K562 (cell line): Measurements from ENCODE around the gene RUVBL2. TPM values are rescaled to one million over a fixed set of nuclear protein-coding genes. Genes with fewer than 3 reads are reported as not detected.
A peak's percentile ranks its signal among the peaks of the same experiment; 100 is the strongest.

Source experiments
- ATAC-seq: fragments of 200-7000 bp; cut with Tn5 transposase; 3 replicates; pipeline ENCODE4 v1.9.1; 2020; ENCODE audit warnings: moderate library complexity
- BruUV-seq: library from RNA; stranded (reverse); fragments of 400-500 nt; replicated peaks from 2 replicates; lab custom pipeline; 2021; lab: Mats Ljungman, UMichigan
- CTCF ChIA-PET: fragments of 300-600 bp; formaldehyde crosslinking; extraction: SDS; loops from one replicate; lab custom pipeline; 2021; ENCODE audit warnings: low intra/inter-chr PET ratio; lab: Yijun Ruan, JAX
- POLR2A ChIA-PET: fragments of 300-600, 350-650 bp; sonication (Branson Sonifier 250); formaldehyde crosslinking; extraction: SDS; loops from one replicate; lab custom pipeline; 2021; ENCODE audit warnings: antibody characterized with exemption, inconsistent platforms; lab: Yijun Ruan, JAX
- DNase-seq, 4 experiments: peaks; one replicate each; pipeline versions ENCODE4 v3.0.0 to v3.0.0-alpha.2; 2011 to 2018; ENCODE audit warnings: low spot score in 3 of 4, mixed read lengths in 3 of 4; ENCODE audit errors: extremely low read depth in 1 of 4
- FAIRE-seq: peaks from 2 replicates; lab custom pipeline; 2011; peaks lifted over from hg19 to GRCh38; lab: Jason Lieb, UNC
- H2AFZ ChIP-seq: 2 replicates; pipeline ENCODE4 v1.6.0; 2011; ENCODE audit warnings: low read depth, low read length, control low read depth, inconsistent platforms
- H3K27ac ChIP-seq: fragments of 200-600 bp; 3 replicates; pipeline ENCODE4 v1.8.0; 2011; ENCODE audit warnings: low read depth, mild to moderate bottlenecking, control low read depth, inconsistent platforms, low read length, moderate library complexity, mixed read lengths; ENCODE audit errors: extremely low read depth
- H3K27me3 ChIP-seq, 2 experiments: fragments of 300-600 bp in 1 of 2; 2 replicates in 1 of 2; 3 replicates in 1 of 2; pipeline versions ENCODE4 v1.6.0 to v1.8.0; 2011; ENCODE audit warnings: inconsistent platforms in 2 of 2, low read length in 2 of 2, mild to moderate bottlenecking in 1 of 2, mixed read lengths in 1 of 2, moderate library complexity in 1 of 2; ENCODE audit not compliant: control insufficient read depth in 2 of 2, insufficient read depth in 2 of 2
- H3K36me3 ChIP-seq: fragments of 300-600 bp; 3 replicates; pipeline ENCODE4 v1.8.0; 2011; ENCODE audit warnings: mild to moderate bottlenecking, low read length, inconsistent platforms; ENCODE audit not compliant: control insufficient read depth, insufficient read depth
- H3K4me1 ChIP-seq, 2 experiments: fragments of 200-600 bp in 1 of 2; replicated peaks in 1 of 2; 2 replicates in 1 of 2; 3 replicates in 1 of 2; pipeline versions ENCODE4 v1.5.1 to v1.8.0; 2011; ENCODE audit warnings: inconsistent platforms in 2 of 2, low read length in 2 of 2, mild to moderate bottlenecking in 1 of 2, mixed read lengths in 1 of 2, moderate library complexity in 1 of 2; ENCODE audit not compliant: control insufficient read depth in 2 of 2, insufficient read depth in 2 of 2
- H3K4me2 ChIP-seq: 2 replicates; pipeline ENCODE4 v1.6.1; 2011; ENCODE audit warnings: low read length, control low read depth, inconsistent platforms, mixed read lengths; ENCODE audit not compliant: insufficient read depth
- H3K4me3 ChIP-seq: fragments of 200-600 bp; sonication (generic), shearing (Covaris generic); 2 replicates; pipeline ENCODE4 v1.5.1; 2016; ENCODE audit warnings: control low read depth, inconsistent platforms
- H3K79me2 ChIP-seq: fragments of 200-600 bp; 3 replicates; pipeline ENCODE4 v1.8.0; 2011; ENCODE audit warnings: low read length, inconsistent platforms; ENCODE audit not compliant: control insufficient read depth, insufficient read depth
- H3K9ac ChIP-seq, 2 experiments: 2 replicates each; pipeline versions ENCODE4 v1.6.0 to v1.6.1; 2011; ENCODE audit warnings: low read depth in 2 of 2, low read length in 2 of 2, control low read depth in 1 of 2, inconsistent platforms in 1 of 2, mild to moderate bottlenecking in 1 of 2, mixed read lengths in 1 of 2; ENCODE audit not compliant: insufficient read depth in 1 of 2
- H3K9me1 ChIP-seq: one replicate; pipeline ENCODE4 v1.6.0; 2011; ENCODE audit warnings: inconsistent platforms, mild to moderate bottlenecking, low read length, moderate library complexity; ENCODE audit not compliant: control insufficient read depth, insufficient read depth
- H3K9me3 ChIP-seq: replicated peaks from 2 replicates; pipeline ENCODE4 v1.5.1; 2011; ENCODE audit warnings: low read depth, low read length, inconsistent platforms; ENCODE audit not compliant: control insufficient read depth, insufficient read depth
- H4K20me1 ChIP-seq: replicated peaks from 2 replicates; pipeline ENCODE4 v1.6.1; 2011; ENCODE audit warnings: low read length, inconsistent platforms, mixed read lengths; ENCODE audit not compliant: control insufficient read depth, insufficient read depth
- ATF1 ChIP-seq, 2 experiments: fragments of 450-650 bp in 1 of 2; IDR thresholded peaks; 2 replicates each; pipeline ENCODE4 v1.6.1; 2016; ENCODE audit warnings: missing compliant biosample characterization in 1 of 2, missing genetic modification characterization in 1 of 2
- DACH1 ChIP-seq: fragments of 450-650 bp; IDR thresholded peaks from 2 replicates; pipeline ENCODE4 v1.6.1; 2018; ENCODE audit not compliant: partially characterized antibody
- ESRRA ChIP-seq: fragments of 450-650 bp; IDR thresholded peaks from 2 replicates; pipeline ENCODE4 v1.6.1; 2014; ENCODE audit warnings: low read depth, mild to moderate bottlenecking, moderate library complexity, borderline replicate concordance
- ETV5 ChIP-seq: sonication (generic); formaldehyde crosslinking; IDR thresholded peaks from 2 replicates; pipeline ENCODE4 v1.4.0; 2020; ENCODE audit warnings: low read depth, mild to moderate bottlenecking, missing genetic modification reagents
- KDM1A ChIP-seq, 2 experiments: fragments of 450-650 bp; IDR thresholded peaks; 2 replicates each; pipeline ENCODE4 v1.6.1; 2016; ENCODE audit warnings: mild to moderate bottlenecking in 2 of 2
- POLR2G ChIP-seq: fragments of 200-400 bp; formaldehyde crosslinking; IDR thresholded peaks from 2 replicates; pipeline ENCODE4 v1.6.1; 2017; ENCODE audit warnings: low read depth, mild to moderate bottlenecking, antibody characterized with exemption, low read length, moderate library complexity
- SPI1 ChIP-seq: IDR thresholded peaks from 2 replicates; pipeline ENCODE4 v1.6.1; 2011; ENCODE audit warnings: low read depth, low read length, control low read depth, borderline replicate concordance
- TBP ChIP-seq: optimal IDR thresholded peaks from 2 replicates; pipeline ENCODE3; 2011; ENCODE audit warnings: low read depth, low read length, improper control_type of control experiment
- TSC22D4 ChIP-seq: fragments of 450-650 bp; IDR thresholded peaks from 2 replicates; pipeline ENCODE4 v1.6.1; 2016; ENCODE audit warnings: missing genetic modification characterization, missing biosample characterization, control low read depth
- WGBS: fragments of 100-300 bp; shearing (Covaris generic); methylation state at CpG from one replicate; pipeline ENCODE4 v1.1.6; 2016; ENCODE audit warnings: low coverage, mixed read lengths; ENCODE audit not compliant: insufficient coverage; ENCODE audit errors: missing lambda C conversion rate; 5-methylcytosine and 5-hydroxymethylcytosine counted together
- in situ Hi-C: fragments of 300-500 bp; cut with MboI; formaldehyde crosslinking; loops from 4 replicates; pipeline ENCODE4 v1.15.0; 2018; ENCODE audit warnings: inconsistent platforms, mixed read lengths
- intact Hi-C: fragments of 100-400 bp; cut with micrococcal nuclease; formaldehyde crosslinking; loops from 2 replicates; pipeline ENCODE4 v1.14.2; 2022
- polyA plus RNA-seq, 8 experiments: library from polyadenylated mRNA; depleted of rRNA in 4 of 8; stranded (reverse) in 5 of 8; unstranded in 3 of 8; fragments of >200 nt; fragmentation: Nextera tagmentation in 2 of 8; fragmentation: Illumina TruSeq in 1 of 8; extraction: Ambion mirVana in 2 of 8; extraction: Trizol in 1 of 8; gene quantifications; 2 replicates each; pipeline versions ENCODE4 v1.2.1 to v1.2.3, GENCODE V29; 2011 to 2014; ENCODE audit warnings: inconsistent platforms in 1 of 8, missing spikeins in 1 of 8
- total RNA-seq, 7 experiments: library from RNA; depleted of rRNA in 6 of 7; stranded (reverse); fragments of >200 nt in 6 of 7; fragmentation: Illumina TruSeq in 2 of 7; extraction: Trizol in 2 of 7; gene quantifications; 2 replicates each; pipeline versions ENCODE4 v1.2.1 to v1.2.3, GENCODE V29; 2011 to 2021; ENCODE audit warnings: low replicate concordance in 1 of 7
- TF ChIP-seq, protein P1 (sequence below): fragments of 450-650 bp; IDR thresholded peaks from 2 replicates; pipeline ENCODE4 v1.6.1; 2017; ENCODE audit warnings: mild to moderate bottlenecking, moderate library complexity
- TF ChIP-seq, protein P2 (sequence below): sonication (generic); formaldehyde crosslinking; IDR thresholded peaks from 2 replicates; pipeline ENCODE4 v1.8.0; 2022; ENCODE audit warnings: mild to moderate bottlenecking, missing genetic modification reagents
- TF ChIP-seq, protein P3 (sequence below), 2 experiments: fragments of 150-350 bp in 1 of 2; IDR thresholded peaks; 2 replicates each; pipeline ENCODE4 v1.6.1; 2012 to 2016; ENCODE audit warnings: low read depth in 2 of 2, low read length in 2 of 2, mild to moderate bottlenecking in 1 of 2, moderate library complexity in 1 of 2

The RUVBL2 gene
- total and polyA plus RNA-seq, 9 of the 15 experiments (the other 6 are each of a cell fraction or from before 2014, with no cell fraction given) = 71.4 to 453 (median 237) TPM

DNA sequence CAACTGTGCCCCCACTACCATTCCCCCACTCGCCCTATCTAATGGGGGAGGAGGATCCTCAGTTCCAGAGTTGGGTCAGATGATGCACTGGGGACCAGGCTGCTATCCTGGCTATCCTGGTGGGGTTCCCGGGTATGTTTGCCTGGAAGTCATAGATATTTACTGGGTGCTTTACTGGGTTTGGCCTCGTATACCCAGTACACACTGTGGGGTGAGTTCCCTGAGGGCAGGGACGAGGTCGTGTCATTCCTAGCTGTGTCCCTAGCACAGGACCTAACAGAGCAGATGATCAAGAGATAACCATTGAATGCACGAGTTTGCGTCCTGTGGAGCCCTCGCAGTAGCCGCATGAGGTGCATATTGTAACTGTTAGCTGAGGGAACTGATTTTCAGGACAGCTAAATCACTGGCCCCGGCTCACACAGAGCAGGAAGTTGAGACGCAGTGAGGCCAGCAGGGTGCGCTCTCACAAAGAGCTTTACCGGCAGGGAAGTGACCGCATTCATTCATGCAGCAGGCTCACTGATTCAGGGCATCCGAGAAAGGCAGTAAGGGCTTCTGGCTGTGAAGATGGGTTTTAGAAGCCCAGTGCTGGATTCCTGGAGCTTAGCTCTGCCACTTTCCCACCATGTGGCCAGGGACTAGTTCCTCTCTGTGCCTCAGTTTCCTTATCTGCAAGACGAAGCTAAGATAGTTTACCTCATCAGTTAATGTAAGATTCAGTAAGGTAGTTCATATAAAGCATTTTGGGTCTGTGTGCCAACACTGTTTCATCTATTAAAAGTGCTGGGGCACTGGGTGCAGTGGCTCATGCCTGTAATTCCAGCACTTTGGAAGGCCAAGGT, 6.0 kb downstream of the RUVBL2 start (continued):
- TF ChIP-seq, protein P1, sequence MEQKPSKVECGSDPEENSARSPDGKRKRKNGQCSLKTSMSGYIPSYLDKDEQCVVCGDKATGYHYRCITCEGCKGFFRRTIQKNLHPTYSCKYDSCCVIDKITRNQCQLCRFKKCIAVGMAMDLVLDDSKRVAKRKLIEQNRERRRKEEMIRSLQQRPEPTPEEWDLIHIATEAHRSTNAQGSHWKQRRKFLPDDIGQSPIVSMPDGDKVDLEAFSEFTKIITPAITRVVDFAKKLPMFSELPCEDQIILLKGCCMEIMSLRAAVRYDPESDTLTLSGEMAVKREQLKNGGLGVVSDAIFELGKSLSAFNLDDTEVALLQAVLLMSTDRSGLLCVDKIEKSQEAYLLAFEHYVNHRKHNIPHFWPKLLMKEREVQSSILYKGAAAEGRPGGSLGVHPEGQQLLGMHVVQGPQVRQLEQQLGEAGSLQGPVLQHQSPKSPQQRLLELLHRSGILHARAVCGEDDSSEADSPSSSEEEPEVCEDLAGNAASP = no peak
- no peak for TF ChIP-seq DACH1
- peak; percentile 49; the same call in 1 of the 2 replicates for TF ChIP-seq SPI1
- 0 out of 2 replicates have a peak, but pooled peaks have one; percentile 58 for TF ChIP-seq ETV5 (CRISPR knock-in tag)
- peak in 1 of 2 experiments; percentile 60; a peak in 2 of 4 replicates for TF ChIP-seq KDM1A (IDR thresholded peaks at IDR 0.05)

DNA sequence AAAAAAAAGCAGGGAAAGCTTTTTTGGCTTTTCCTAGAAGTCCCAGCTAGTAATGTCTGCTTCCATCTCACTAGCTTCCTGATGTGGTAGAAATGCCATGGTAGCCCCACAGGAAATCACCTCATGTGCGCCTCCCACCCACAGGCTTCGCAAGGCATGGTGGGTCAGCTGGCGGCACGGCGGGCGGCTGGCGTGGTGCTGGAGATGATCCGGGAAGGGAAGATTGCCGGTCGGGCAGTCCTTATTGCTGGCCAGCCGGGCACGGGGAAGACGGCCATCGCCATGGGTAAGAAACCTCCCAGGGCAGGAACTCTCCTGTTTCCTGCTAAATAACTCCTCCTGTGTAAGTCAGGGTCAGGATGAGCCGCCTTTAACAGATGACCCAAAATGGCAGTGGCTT, 10.4 kb downstream of the RUVBL2 start:
- Histone ChIP-seq H3K27ac (no peak overlapping the region), H3K36me3 (peaks cover 77% of the 10 kb centered on the region), H3K9me3 (no peaks in the 10 kb centered on the region), H3K27me3 (no peaks in the 10 kb centered on the region), H3K4me3 (no peak overlapping the region), H4K20me1 (0 out of 2 replicates have a peak, but pooled peaks cover 2% of the 10 kb centered on the region), H3K9me1 (peaks cover 4% of the 10 kb centered on the region), H3K4me1 (no peaks in the 10 kb centered on the region; a peak in 2 of 5 replicates), H3K9ac (no peak overlapping the region), H2AFZ (no peak overlapping the region), H3K4me2 (no peak overlapping the region), H3K79me2 (peaks cover 9% of the 10 kb centered on the region)
- in situ Hi-C loops = no loop called here
- ATAC-seq (no peak), FAIRE-seq (no peak), DNase-seq (no peak)
- ChIA-PET POLR2A (interaction anchor here (0.7 to 1.1 kb wide), 3 partner anchors 9 to 20 kb away, joined by 3 to 5 read pairs (median 4); no protein-coding TSS in a partner anchor), CTCF (no interaction called here)
- no TSS peak for BruUV-seq
- intact Hi-C loops = no loop called here
- WGBS = 98% methylated on average over 15 of the region's 15 CpGs
- no peak for TF ChIP-seq TBP
- TF ChIP-seq, protein P2, sequence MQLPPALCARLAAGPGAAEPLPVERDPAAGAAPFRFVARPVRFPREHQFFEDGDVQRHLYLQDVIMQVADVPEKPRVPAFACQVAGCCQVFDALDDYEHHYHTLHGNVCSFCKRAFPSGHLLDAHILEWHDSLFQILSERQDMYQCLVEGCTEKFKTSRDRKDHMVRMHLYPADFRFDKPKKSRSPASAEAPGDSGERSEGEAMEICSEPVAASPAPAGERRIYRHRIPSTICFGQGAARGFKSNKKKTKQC = no peak
- TF ChIP-seq POLR2G = 0 out of 2 replicates have a peak, but pooled peaks have one; percentile 35
- no peak for TF ChIP-seq TSC22D4 (tag)
- no peak for TF ChIP-seq ATF1 (CRISPR knock-in tag; IDR thresholded peaks at IDR 0.05)
- no peak for TF ChIP-seq ATF1 (tag; IDR thresholded peaks at IDR 0.05)
- TF ChIP-seq, protein P3, sequence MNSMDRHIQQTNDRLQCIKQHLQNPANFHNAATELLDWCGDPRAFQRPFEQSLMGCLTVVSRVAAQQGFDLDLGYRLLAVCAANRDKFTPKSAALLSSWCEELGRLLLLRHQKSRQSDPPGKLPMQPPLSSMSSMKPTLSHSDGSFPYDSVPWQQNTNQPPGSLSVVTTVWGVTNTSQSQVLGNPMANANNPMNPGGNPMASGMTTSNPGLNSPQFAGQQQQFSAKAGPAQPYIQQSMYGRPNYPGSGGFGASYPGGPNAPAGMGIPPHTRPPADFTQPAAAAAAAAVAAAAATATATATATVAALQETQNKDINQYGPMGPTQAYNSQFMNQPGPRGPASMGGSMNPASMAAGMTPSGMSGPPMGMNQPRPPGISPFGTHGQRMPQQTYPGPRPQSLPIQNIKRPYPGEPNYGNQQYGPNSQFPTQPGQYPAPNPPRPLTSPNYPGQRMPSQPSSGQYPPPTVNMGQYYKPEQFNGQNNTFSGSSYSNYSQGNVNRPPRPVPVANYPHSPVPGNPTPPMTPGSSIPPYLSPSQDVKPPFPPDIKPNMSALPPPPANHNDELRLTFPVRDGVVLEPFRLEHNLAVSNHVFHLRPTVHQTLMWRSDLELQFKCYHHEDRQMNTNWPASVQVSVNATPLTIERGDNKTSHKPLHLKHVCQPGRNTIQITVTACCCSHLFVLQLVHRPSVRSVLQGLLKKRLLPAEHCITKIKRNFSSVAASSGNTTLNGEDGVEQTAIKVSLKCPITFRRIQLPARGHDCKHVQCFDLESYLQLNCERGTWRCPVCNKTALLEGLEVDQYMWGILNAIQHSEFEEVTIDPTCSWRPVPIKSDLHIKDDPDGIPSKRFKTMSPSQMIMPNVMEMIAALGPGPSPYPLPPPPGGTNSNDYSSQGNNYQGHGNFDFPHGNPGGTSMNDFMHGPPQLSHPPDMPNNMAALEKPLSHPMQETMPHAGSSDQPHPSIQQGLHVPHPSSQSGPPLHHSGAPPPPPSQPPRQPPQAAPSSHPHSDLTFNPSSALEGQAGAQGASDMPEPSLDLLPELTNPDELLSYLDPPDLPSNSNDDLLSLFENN (IDR thresholded peaks at IDR 0.05; ENCODE audit: low read depth in 2 of 2, low read length in 2 of 2) = no peak
- no peak for TF ChIP-seq ESRRA
